Uterus (tissue), 2 donors: ENCODE measurements around the gene HEY2.

Source experiments
- CTCF ChIP-seq, 4 experiments: fragments of 200-600 bp in 2 of 4; fragments of 450-650 bp in 2 of 4; sonication (generic) in 2 of 4; IDR thresholded peaks; one replicate each; pipeline ENCODE4 v1.5.1; 2016 to 2019; ENCODE audit warnings: antibody characterized with exemption in 4 of 4, mild to moderate bottlenecking in 2 of 4, moderate library complexity in 1 of 4
- POLR2A ChIP-seq, 2 donors: fragments of 450-650 bp; IDR thresholded peaks; one replicate each; pipeline ENCODE4 v1.6.1; 2016; ENCODE audit warnings: antibody characterized with exemption in 2 of 2, mild to moderate bottlenecking in 1 of 2, moderate library complexity in 1 of 2

- no peak for TF ChIP-seq CTCF (IDR thresholded peaks at IDR 0.05)
- TF ChIP-seq POLR2A (IDR thresholded peaks at IDR 0.05): no peak
These were observed 42.7 kb downstream of the HEY2 start for GRCh38 chr6:125792172-125792571.
